Kidney tubule cell (primary cell): ENCODE results near the gene ZNF99.
"Not testable (repeated sequence)": the region's sequence is repeated elsewhere in the genome, so short reads cannot be mapped to it uniquely, and the experiment has no call there.

Experiments used
- DNase-seq: peaks from one replicate; pipeline ENCODE4 v3.0.0-alpha.2; 2018; ENCODE audit warnings: low spot score

ZNF99 gene

GRCh38 chr19:22783651-22784410, at the start of gene ZNF99:
Gene ZNF99, minus strand, starts transcription at chr19:22784151. Its CDS starts 135 bp downstream, at chr19:22784016.
- DNase-seq = peak; percentile 39

- DNase-seq = no peak
Observed at GRCh38 chr19:22832031-22832762, 48.2 kb upstream of the ZNF99 start, which contains the start of gene ZNF723. Gene ZNF723, plus strand, starts transcription at chr19:22832291. Its CDS starts 89 bp downstream, at chr19:22832380.

GRCh38 chr19:22831211-22831610, 47.3 kb upstream of the ZNF99 start:
- DNase-seq = no peak

- no peak for DNase-seq
Observed at GRCh38 chr19:22814124-22814523, 30.2 kb upstream of the ZNF99 start.

GRCh38 chr19:22807061-22807835, 23.3 kb upstream of the ZNF99 start:
- DNase-seq = no peak

GRCh38 chr19:22806418-22806817, 22.5 kb upstream of the ZNF99 start:
- no peak for DNase-seq

- DNase-seq = no peak
Observed at GRCh38 chr19:22797040-22797439, 13.1 kb upstream of the ZNF99 start.

- DNase-seq = not testable (repeated sequence)
Observed at GRCh38 chr19:22792863-22793262, 8.9 kb upstream of the ZNF99 start.

GRCh38 chr19:22735911-22736645, 47.9 kb downstream of the ZNF99 start:
- no peak for DNase-seq

GRCh38 chr19:22733691-22734090, 50.3 kb downstream of the ZNF99 start:
- DNase-seq = no peak

GRCh38 chr19:22728214-22728613, 55.7 kb downstream of the ZNF99 start:
- not testable (repeated sequence) for DNase-seq

GRCh38 chr19:22721533-22721932, 62.4 kb downstream of the ZNF99 start:
- DNase-seq = not testable (repeated sequence)

GRCh38 chr19:22708983-22709382, 75.0 kb downstream of the ZNF99 start:
- no peak for DNase-seq

GRCh38 chr19:22703096-22703495, 80.9 kb downstream of the ZNF99 start:
- not testable (repeated sequence) for DNase-seq

- not testable (repeated sequence) for DNase-seq
Observed at GRCh38 chr19:22702661-22703060, 81.3 kb downstream of the ZNF99 start.
